CD4-positive, alpha-beta T cell treated with Interleukin-12 subunit alpha and Interleukin-12 subunit beta, for 1 hour (primary cell): Measurements from ENCODE around the gene FPR3.

Experiments
- DNase-seq: peaks from one replicate; pipeline ENCODE4 v3.0.0-alpha.2; 2020

Gene FPR3

GRCh38 chr19:51808333-51808986 is 13.5 kb downstream of the FPR3 start:
- DNase-seq: no peak

DNA sequence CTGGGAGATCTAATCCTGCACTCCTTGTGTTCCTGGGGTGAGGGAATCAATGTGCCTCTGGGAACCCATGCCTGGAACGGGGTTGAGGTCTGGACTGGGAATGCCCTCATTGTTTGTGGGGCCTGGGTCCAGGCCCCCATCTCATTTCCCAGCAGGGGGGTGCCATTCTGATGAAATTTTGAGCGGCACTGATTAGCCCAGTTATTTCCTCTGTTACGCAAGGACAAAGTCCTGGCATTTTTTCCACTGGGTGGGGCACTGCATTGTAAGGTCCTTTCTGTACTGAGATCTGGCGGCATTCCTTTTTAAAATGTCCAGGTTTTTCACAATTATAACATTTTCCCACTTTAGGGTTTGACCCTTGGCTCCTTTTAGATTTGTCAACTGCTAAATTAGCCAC is 14.8 kb downstream of the FPR3 start:
- no peak for DNase-seq

DNA sequence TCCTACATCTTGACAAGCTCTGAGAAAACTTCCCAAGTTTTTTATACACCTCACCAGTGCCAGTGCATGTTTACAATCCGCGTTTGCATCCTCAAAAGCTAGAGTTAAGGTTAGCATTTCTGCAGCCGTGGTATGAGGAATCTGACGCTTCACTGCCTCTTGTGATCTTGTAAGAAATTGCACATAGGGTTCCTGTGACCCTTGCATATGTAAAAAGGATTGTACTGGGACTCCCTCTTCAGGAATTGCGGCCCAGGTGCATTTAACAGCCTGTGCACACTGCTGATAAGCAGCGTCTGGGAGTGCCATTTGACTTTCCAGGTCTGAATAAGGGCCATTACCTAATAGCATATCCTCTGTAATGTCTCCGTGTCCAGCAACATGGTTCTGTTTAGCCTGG is 15.3 kb downstream of the FPR3 start:
- no peak for DNase-seq

GRCh38 chr19:51811344-51811743 is 16.4 kb downstream of the FPR3 start:
- DNase-seq: peak; percentile 26

DNA sequence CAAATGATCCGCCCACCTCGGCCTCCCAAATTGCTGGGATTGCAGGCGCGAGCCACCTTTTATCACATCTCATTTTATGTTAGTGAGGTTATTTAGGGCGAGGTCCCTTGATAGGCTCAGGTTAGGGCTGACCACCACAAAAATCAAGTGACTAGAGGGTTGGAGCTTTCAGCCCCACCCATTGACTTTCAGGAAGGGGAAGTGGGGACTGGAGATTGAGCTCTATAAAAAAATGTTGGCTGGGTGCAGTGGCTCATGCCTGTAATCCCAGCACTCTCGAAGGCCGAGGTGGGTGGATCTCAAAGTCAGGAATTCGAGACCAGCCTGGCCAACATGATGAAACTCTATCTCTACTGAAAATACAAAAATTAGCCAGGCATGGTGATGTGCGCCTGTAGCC is 20.1 kb downstream of the FPR3 start:
- DNase-seq: no peak

DNA sequence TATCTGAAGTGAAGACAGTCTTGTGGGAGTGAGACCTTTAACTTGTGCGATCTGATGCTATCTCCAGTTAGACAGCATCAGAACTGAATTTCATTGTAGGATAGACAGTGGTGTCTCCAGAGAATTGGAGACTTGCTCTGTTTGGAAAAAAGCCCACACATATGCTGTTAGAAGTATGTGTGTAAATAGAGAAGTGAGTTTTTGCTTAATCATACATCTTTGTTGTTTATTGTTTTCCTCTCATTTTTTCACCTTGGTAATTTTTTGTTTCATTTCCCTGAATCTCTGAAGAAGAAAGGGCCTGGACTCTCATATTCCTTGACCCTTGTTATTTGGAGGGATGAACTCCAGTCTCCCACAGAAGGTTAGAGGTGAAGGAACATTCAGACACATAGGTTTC is 21.8 kb downstream of the FPR3 start:
- DNase-seq: no peak

DNA sequence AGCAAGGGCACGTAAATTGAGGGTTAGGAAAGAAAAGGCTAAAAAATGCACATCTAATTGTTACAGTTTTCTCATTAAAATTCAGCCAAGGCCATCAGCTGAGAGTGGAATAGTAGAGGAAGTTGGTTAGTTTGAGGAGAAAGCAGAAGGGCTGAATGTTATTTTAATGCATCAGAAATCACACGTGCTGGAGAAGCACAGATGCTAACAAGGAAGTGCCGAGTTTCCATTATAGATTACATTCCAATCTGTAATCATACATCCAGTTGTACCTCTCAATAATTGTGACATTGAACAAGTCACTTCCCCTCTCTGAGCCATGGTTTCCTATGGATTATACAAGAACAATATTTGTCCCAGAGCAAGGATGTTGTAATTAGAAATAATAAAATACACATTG is 25.1 kb downstream of the FPR3 start:
- no peak for DNase-seq

- no peak for DNase-seq
Observed at GRCh38 chr19:51820831-51821446, 26.0 kb downstream of the FPR3 start.

DNA sequence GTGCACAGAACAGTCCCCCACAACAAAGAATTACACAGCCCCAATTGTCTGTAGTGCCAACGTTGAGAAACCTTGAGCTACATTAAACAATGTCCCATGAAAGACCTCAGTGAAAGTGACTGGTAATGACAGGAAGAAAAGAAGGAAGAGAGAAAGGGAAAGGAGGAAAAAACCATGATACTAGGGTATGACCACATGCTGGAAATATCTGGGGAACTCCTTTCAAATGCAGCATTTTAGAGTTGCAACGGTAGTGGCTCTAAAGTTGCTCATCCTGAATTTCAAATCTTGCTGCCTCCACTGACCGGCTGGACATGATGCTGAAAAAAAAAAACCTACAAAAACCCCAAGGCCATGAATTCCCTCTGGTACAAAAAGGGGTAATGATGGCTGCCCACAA is 26.5 kb downstream of the FPR3 start:
- DNase-seq: no peak

DNA sequence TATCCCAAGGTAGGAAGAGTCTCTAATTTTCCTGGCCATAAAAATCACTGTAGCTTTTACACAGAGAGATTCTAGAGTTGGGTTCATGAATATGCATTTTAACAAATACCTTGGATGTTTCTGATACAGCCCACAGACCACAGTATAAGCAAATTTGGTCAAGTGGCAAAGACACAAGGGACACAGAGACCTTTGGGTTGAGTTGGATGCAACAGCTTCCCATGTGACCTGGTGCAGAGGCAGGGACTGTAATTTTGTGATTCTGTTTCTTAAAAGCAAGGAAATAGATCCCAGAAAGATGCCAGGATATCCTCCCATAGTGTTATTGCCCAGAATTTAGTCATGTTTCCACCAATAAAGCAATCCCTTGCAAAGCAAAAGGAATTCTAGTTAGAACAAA is 27.0 kb downstream of the FPR3 start:
- DNase-seq: no peak

DNA sequence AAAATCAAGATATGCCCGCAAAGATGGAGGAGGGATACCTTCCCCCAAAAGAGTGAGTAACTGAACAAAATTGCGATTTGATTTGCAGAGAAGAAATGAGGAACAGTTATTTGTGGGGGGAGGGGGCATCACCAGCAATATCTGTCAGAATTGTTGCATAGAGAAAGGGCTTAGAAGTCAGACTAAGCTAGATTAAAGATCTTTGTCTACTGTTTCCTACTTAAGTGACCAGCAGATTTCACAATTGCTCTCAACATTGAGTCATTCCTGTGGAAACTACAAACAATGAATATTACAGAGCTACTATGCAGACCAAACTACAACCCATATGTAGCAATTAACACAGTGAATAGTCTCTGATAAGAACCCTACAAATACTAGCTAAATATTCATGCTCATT is 27.4 kb downstream of the FPR3 start:
- DNase-seq: no peak

DNA sequence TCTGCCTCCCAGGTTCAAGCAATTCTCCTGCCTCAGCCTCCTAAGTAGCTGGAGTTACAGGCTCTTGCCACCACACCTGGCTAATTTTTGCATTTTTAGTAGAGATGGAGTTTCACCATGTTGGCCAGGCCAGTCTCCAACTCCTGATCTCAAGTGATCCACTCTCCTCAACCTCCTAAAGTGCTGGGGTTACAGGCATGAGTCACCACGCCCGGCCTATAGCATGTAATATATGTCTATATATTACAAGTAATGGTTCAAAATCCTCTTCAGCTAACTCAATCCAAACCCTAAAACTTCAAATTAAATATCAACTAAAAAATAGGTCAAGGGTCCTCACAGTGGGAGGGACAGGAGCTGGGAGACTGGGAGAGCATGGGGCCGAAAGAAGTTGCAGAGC is 28.0 kb downstream of the FPR3 start:
- DNase-seq: no peak

DNA sequence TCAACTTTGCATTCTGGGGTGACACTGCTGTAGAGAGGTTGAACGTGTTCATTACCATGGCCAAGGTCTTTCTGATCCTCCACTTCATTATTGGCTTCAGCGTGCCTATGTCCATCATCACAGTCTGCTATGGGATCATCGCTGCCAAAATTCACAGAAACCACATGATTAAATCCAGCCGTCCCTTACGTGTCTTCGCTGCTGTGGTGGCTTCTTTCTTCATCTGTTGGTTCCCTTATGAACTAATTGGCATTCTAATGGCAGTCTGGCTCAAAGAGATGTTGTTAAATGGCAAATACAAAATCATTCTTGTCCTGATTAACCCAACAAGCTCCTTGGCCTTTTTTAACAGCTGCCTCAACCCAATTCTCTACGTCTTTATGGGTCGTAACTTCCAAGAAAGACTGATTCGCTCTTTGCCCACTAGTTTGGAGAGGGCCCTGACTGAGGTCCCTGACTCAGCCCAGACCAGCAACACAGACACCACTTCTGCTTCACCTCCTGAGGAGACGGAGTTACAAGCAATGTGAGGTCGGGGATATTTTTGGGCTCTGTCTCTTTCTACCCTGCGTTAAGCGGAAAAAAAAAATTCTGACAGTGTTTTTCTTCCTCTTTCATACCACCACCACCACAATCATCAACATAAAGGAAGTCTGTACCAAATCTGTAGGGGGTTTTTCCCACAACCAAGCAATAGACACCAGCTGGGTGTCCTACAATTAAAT is 29.5 kb downstream of the FPR3 start:
- DNase-seq: no peak

- no peak for DNase-seq
Observed at GRCh38 chr19:51830274-51830673, 35.3 kb downstream of the FPR3 start.

DNA sequence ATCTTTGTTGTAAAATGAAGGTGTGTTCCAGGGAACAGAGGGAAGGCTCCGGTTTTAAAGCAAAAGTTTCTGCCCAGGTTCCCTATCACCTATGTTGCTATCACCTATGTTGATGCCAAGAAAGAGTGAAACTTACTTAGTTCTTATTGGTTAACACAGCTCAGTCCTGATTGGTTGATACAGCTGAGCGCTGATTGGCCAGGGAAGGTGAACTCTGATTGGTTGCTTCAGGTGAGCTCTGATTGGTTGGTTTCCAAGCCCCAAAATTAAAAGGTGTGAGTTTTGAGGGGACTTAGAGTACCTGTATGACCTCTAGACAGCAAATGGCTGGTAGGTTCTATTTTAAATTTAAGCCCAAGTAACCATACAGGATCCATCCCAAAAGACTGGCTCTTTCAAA is 42.2 kb downstream of the FPR3 start:
- DNase-seq: no peak

DNA sequence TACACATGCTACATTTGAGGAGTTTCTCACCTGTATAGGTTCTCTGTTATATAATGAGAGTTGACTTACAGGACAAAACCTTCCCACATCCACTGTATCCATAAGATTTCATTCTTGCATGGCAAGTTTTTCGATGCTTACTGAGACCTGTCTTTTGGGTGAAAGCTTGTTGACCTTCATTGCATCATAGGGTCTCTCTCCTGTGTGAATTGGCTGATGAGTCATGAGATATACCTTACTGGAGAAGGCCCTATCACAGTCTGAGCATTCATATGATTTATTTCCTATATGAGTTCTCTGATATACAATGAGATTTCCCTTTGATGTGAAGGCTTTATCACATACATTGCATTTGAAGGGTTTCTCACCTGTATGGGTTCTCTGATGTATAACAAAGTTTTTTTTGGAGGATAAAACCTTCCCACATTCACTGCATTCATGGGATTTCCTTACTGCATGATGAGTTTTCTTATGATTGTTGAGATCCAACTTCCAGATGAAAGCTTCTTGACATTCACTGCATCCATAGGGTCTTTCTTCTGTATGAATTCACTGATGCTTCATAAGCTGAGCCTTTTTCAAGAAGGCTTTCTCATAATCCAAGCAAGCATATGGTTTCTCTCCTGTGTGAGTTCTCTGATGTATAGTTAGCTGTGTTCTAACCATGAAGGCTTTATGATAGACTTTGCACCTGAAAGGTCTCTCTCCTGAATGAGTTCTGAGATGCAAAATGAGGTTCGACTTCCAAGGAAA is 67.1 kb downstream of the FPR3 start:
- no peak for DNase-seq

DNA sequence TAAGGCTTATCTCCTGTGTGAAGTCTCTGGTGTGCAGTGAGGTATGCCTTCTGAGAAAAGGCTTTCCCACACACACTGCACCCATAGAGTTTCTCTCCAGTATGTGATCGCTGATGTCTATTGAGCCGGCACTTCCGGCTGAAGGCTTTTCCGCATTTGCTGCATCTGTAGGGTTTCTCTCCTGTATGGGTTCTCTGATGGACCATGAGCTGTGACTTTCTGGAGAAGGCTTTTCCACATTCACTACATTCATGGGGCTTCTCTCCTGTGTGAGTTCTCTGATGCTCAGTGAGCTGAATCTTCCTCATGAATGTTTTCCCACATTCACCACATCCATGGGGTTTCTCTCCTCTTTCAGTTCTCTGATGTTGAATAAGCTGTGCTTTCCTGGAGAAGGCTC is 78.1 kb downstream of the FPR3 start:
- DNase-seq: no peak
